Muscle layer of colon (tissue), 2 donors: ENCODE measurements around the gene MC1R.

ENCODE experiments used
- H3K27ac ChIP-seq: one replicate; pipeline ENCODE4 v1.7.0; 2013; ENCODE audit warnings: low read depth, mild to moderate bottlenecking, low read length, moderate library complexity
- H3K27me3 ChIP-seq, 2 donors: one replicate each; pipeline ENCODE4 v1.7.0; 2013; ENCODE audit warnings: low read length in 2 of 2, mild to moderate bottlenecking in 2 of 2; ENCODE audit not compliant: insufficient read depth in 2 of 2, control insufficient read depth in 1 of 2
- H3K36me3 ChIP-seq: one replicate; pipeline ENCODE4 v1.7.0; 2013; ENCODE audit warnings: mild to moderate bottlenecking, low read length; ENCODE audit not compliant: insufficient read depth
- H3K4me1 ChIP-seq: one replicate; pipeline ENCODE4 v1.7.0; 2013; ENCODE audit warnings: mild to moderate bottlenecking, low read length; ENCODE audit not compliant: insufficient read depth
- H3K4me3 ChIP-seq, 2 donors: one replicate each; pipeline ENCODE4 v1.7.0; 2013; ENCODE audit warnings: low read length in 2 of 2, low read depth in 1 of 2, mild to moderate bottlenecking in 1 of 2, moderate library complexity in 1 of 2
- H3K9ac ChIP-seq: one replicate; pipeline ENCODE4 v1.7.0; 2013; ENCODE audit warnings: low read length
- H3K9me3 ChIP-seq: one replicate; pipeline ENCODE4 v1.7.0; 2013; ENCODE audit warnings: mild to moderate bottlenecking, low read length
- donor health status: abdominal sarcoma.
- donor health status: Adenocarcinoma of cecum.

The MC1R gene

DNA sequence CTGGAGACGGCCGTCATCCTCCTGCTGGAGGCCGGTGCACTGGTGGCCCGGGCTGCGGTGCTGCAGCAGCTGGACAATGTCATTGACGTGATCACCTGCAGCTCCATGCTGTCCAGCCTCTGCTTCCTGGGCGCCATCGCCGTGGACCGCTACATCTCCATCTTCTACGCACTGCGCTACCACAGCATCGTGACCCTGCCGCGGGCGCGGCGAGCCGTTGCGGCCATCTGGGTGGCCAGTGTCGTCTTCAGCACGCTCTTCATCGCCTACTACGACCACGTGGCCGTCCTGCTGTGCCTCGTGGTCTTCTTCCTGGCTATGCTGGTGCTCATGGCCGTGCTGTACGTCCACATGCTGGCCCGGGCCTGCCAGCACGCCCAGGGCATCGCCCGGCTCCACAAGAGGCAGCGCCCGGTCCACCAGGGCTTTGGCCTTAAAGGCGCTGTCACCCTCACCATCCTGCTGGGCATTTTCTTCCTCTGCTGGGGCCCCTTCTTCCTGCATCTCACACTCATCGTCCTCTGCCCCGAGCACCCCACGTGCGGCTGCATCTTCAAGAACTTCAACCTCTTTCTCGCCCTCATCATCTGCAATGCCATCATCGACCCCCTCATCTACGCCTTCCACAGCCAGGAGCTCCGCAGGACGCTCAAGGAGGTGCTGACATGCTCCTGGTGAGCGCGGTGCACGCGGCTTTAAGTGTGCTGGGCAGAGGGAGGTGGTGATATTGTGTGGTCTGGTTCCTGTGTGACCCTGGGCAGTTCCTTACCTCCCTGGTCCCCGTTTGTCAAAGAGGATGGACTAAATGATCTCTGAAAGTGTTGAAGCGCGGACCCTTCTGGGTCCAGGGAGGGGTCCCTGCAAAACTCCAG is 1.1 kb downstream of the MC1R start:
- Histone ChIP-seq H3K4me3 (no peak overlapping the region), H3K9ac (no peak overlapping the region), H3K4me1 (peaks cover 24% of the 10 kb centered on the region), H3K27ac (no peak overlapping the region), H3K27me3 (peaks cover 6 to 19% of the 10 kb centered on the region in 2 donors), H3K36me3 (no peaks in the 10 kb centered on the region), H3K9me3 (no peaks in the 10 kb centered on the region)

DNA sequence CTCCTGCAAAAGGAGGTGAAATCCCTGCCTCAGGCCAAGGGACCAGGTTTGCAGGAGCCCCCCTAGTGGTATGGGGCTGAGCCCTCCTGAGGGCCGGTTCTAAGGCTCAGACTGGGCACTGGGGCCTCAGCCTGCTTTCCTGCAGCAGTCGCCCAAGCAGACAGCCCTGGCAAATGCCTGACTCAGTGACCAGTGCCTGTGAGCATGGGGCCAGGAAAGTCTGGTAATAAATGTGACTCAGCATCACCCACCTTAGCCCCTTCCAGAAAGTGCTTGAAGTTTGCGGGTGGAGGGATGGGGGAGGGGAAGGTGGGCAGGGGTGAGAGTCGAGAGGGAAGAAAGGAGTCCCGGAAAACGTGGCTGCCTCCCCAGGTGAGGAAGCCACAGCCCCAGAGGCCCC is 2.1 kb downstream of the MC1R start:
- peaks cover 24% of the 10 kb centered on the region for H3K4me1 ChIP-seq
- H3K27ac ChIP-seq: no peak overlapping the region
- no peak overlapping the region for H3K9ac ChIP-seq

DNA sequence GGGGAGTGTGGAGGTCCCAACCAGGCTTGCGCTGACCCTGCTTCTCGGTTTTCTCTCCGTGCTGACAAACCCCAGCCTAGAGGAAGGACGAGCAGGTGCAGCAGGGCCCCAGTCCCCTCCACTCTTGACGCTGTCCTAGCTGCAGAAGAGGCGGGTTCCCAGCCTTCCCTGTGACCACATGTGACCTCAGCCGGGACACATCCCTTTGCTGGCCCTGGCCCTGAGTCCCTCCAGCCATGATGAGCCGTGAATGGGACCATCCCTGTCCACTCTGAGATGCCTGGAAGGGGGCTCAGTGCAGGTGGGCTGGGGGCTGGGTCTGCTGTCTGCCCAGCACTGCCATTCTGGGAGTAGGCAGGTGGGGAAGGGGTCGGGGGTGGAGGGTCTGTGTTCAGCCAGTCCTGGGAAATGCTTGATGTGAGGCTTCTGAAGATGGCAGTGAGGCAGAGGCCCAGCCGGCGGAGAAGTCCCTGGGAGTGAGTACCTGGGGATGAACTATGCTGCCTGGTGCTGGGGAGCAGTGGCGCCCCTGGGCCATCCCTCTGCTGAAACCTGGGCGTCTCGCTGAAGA is 2.6 kb downstream of the MC1R start:
- peaks cover 24% of the 10 kb centered on the region for H3K4me1 ChIP-seq
- H3K4me3 ChIP-seq: no peak overlapping the region
- H3K27ac ChIP-seq: no peak overlapping the region
- no peaks in the 10 kb centered on the region for H3K9me3 ChIP-seq
- H3K36me3 ChIP-seq: no peaks in the 10 kb centered on the region
- H3K9ac ChIP-seq: no peak overlapping the region
- H3K27me3 ChIP-seq: peaks cover 11 to 34% of the 10 kb centered on the region in 2 donors

More for the DNA sequence above, 2.1 kb downstream of the MC1R start:
- Histone ChIP-seq H3K27me3 (peaks cover 11 to 29% of the 10 kb centered on the region in 2 donors), H3K4me3 (no peak overlapping the region), H3K36me3 (no peaks in the 10 kb centered on the region), H3K9me3 (no peaks in the 10 kb centered on the region)

DNA sequence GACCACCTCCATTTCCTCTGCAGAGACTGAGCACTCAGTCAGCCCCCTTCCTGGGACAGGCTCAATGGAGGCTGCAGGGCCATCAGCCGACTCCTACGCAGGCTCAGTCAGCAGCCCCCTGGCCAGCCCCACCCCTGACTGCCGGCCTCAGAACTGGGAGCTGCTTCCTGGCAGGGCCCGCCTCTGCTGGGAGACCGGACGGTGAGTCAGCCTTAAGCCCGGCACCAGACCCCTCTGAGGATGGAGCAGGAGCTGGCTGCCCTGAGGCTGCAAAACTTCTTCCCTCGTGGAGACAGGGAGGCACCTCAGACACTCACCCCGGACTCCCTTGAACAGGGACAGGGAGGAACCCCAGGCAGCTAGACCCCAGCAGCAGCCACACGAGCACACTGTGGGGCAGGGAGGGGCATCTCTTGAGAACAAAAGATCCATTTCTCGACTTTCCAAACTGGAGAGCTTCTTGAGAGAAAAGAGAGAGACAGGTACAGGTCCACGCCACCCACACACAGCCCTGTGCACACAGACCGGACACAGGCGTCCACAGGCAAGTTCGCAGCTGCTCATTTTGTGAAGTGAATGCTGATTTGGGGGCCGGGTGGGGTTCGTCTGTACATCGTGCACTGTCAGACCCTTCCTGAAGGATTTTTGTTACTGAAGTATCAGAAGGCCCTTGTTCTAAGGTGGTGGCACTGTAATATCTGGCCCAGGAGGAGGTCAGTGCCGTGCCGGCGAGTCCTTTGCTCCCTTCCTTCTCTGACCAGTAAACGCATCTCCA is 3.2 kb downstream of the MC1R start:
- Histone ChIP-seq H3K4me1 (peaks cover 24% of the 10 kb centered on the region), H3K9ac (no peak overlapping the region)

DNA sequence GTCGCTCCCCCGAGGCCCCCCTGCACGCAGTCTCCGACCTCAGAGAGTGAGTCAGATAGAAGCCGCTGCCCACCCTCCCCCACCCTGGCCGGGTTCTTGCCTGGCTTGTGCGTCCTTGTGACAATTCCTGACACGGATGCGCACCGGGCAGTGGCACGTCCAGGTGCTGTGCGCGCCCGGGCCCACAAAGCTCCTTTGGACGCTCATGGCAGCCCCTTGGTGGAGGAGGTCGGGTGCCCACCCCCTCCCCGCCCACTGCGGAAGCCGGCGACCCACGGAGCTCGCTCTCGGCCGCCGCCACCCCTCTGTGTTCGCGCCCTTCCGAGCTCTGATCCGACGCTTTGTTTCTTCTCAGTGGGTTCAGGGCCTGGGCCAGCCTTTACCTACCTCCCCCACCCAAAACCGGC is 3.8 kb downstream of the MC1R start:
- Histone ChIP-seq H3K4me1 (peaks cover 24% of the 10 kb centered on the region), H3K27ac (peak overlapping the region; percentile 68), H3K9ac (no peak overlapping the region), H3K9me3 (no peaks in the 10 kb centered on the region), H3K36me3 (no peaks in the 10 kb centered on the region), H3K27me3 (peaks cover 11 to 38% of the 10 kb centered on the region in 2 donors), H3K4me3 (peak overlapping the region; percentile 46 to 49)

More for the DNA sequence above, 3.2 kb downstream of the MC1R start:
- Histone ChIP-seq H3K36me3 (no peaks in the 10 kb centered on the region), H3K27me3 (peaks cover 11 to 38% of the 10 kb centered on the region in 2 donors), H3K27ac (peak overlapping the region; percentile 30), H3K4me3 (no peak overlapping the region), H3K9me3 (no peaks in the 10 kb centered on the region)

DNA sequence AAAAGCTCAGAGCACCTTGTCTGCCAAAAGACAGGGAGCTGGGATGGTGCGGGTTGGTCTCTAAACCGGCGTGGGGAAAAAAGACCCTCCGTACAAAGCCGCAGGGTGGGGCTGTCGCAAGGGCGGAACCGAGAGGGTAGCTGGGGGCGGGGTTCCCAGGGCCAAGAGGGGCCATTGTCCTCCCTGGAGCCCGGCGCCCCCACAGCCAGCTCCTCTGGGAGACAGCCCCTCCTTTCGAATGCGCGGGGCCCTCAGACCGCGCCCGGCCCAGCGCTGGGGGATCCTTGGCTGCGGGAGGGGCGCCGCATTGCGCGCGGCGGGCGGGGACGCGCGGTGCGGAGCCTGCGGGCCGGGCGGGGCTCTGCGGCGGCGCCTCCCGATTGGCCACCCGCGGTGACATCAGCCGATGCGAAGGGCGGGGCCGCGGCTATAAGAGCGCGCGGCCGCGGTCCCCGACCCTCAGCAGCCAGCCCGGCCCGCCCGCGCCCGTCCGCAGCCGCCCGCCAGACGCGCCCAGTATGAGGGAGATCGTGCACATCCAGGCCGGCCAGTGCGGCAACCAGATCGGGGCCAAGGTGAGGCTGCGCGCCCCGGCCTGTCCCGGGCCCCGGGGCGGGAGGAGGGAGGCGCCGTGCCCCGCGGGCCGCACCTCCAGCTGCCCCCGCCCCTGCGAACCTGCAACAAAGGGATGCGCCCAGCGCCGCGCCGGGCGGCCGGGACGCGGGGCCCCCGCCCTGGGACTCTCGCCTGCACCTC is 4.4 kb downstream of the MC1R start, which contains the start of gene TUBB3:
TUBB3 (plus strand) TSS at position 459 of the 756 bp plus-strand sequence; CDS start at position 519, 60 bp downstream.
- Histone ChIP-seq H3K9me3 (no peaks in the 10 kb centered on the region), H3K4me1 (peaks cover 18% of the 10 kb centered on the region), H3K9ac (no peak within 1 kb of the TSS), H3K4me3 (peak within 1 kb of the TSS; percentile 49), H3K27me3 (peaks cover 11 to 38% of the 10 kb centered on the region in 2 donors), H3K36me3 (no peaks in the 10 kb centered on the region), H3K27ac (peak within 1 kb of the TSS; percentile 68)

DNA sequence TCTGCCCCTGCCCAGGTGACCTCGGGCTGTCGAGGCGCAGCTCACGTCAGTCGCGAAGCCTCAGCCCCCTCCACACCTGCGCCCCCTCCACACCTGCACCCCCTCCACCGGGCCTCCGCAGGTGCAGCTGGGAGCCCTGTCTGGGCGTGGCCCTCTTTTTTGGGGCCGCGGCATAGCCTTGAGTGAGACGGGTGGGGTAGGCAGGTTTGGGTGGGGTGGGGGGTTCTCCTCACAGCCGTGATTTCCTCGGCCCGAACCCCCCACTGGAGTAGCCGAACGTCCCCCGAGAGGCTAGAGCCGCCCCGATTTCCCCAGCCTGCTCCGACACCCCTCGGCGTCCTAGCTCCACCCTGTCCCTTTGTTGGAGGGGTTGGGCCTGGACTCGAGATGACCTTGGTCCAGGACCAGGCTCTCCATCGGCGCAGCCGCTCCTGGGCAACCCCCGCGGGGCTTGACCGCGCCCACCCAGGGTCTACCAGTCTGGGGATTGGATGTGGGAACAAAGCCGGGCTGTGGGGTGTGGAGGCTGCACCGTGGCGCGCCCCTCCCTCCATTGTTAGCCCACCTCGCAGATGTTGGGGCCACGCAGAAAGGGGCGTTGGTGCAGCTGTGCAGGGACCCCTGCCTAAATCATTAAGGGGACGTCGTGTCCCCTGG is 5.1 kb downstream of the MC1R start:
- Histone ChIP-seq H3K4me3 (peak overlapping the region in 1 of 2 donors; percentile 49), H3K4me1 (peaks cover 11% of the 10 kb centered on the region), H3K27me3 (peaks cover 11 to 38% of the 10 kb centered on the region in 2 donors), H3K36me3 (no peaks in the 10 kb centered on the region), H3K27ac (no peak overlapping the region), H3K9me3 (no peaks in the 10 kb centered on the region), H3K9ac (no peak overlapping the region)

DNA sequence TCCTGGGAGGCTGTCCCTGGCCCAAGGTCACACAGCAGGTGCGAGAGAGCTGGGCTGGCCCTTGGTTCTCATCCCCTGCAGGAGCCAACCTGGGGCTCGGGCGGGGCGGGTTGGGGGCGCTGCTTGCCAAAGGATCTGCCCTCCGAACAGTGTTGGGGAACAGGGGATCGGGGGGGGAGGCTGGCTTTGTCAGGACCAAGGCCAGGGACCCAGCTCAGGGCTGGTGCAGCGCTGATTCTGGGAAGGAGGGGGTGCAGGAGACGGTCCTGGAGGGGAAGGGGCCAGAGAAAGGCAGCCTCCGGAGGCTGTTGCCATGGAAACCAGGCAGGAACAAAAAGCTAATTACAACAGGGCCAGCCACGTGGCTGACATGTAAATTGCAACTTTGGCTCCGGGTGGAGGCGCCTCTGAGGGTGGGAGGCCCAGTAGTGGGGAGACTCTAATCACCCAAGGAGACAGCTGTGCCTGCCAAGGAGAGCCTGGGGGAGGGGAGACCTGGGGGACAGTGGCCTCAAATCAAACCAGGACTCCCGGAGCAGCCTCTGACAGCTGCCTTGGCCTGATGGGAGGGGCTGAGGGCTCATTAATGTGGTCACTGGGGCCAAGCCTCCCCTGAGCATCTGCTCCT is 5.7 kb downstream of the MC1R start:
- H3K4me1 ChIP-seq: peaks cover 7% of the 10 kb centered on the region
- no peak overlapping the region for H3K27ac ChIP-seq
- H3K27me3 ChIP-seq: peaks cover 11 to 38% of the 10 kb centered on the region in 2 donors
- H3K9me3 ChIP-seq: no peaks in the 10 kb centered on the region
- no peak overlapping the region for H3K9ac ChIP-seq
- H3K4me3 ChIP-seq: no peak overlapping the region
- no peaks in the 10 kb centered on the region for H3K36me3 ChIP-seq

DNA sequence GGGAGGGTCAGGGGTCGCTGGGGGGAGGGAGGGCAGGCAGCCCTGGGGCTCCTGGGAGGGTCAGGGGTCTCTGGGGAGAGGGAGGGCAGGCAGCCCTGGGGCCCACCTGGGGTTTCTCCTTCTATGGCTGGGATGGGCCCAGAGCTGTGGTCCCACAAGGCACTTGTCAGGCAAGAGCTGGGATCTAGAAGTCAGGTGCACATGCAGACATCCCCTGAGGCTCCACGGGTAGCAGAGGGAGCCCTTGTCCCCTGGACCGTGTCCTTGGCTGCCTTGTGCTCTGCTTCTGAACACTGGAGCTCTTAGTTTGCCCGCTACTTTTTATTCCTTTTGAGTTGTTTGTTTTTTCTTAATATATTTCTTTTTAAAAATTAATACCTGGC is 6.3 kb downstream of the MC1R start:
- Histone ChIP-seq H3K4me3 (no peak overlapping the region), H3K36me3 (no peaks in the 10 kb centered on the region), H3K27ac (no peak overlapping the region), H3K27me3 (peaks cover 11 to 38% of the 10 kb centered on the region in 2 donors), H3K9ac (no peak overlapping the region), H3K9me3 (no peaks in the 10 kb centered on the region), H3K4me1 (peaks cover 7% of the 10 kb centered on the region)

DNA sequence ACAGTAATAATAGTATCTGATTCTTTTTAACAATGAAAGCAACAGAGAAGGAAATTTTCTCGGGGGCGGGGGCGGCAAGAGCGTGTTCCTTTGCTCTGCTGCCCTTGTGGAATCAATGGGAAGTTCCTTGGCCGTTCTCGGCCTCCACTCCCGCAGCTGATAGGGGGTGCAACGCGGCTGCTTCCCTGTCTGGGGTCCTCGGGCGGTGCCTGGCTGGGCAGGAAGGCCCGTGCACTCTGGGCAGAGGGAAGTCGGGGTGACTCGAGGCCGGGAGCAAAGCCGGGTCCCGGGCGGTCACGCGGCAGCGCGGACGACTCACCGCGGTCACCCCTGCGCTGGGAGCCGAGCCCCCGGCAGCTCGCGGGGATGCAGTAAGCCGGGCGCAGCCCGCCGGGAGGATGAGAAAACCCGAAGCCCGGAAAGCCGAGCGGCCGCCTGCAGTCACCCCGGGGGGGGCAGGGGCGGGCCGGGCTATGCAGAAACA is 7.0 kb downstream of the MC1R start:
- H3K4me3 ChIP-seq: no peak overlapping the region
- H3K27me3 ChIP-seq: peaks cover 11 to 44% of the 10 kb centered on the region in 2 donors
- H3K27ac ChIP-seq: no peak overlapping the region
- H3K9me3 ChIP-seq: no peaks in the 10 kb centered on the region
- H3K36me3 ChIP-seq: no peaks in the 10 kb centered on the region
- no peak overlapping the region for H3K9ac ChIP-seq
- H3K4me1 ChIP-seq: peaks cover 7% of the 10 kb centered on the region
